ENCODE measurements around the gene MIP. TPM values are rescaled to one million over a fixed set of nuclear protein-coding genes. Genes with fewer than 3 reads are reported as not detected.
"Not testable (repeated sequence)": the region's sequence is repeated elsewhere in the genome, so short reads cannot be mapped to it uniquely, and the experiment has no call there.

The MIP gene
- total RNA-seq, 4 donors from 2014 or later = 0.09 TPM; not detected in 3

DNA sequence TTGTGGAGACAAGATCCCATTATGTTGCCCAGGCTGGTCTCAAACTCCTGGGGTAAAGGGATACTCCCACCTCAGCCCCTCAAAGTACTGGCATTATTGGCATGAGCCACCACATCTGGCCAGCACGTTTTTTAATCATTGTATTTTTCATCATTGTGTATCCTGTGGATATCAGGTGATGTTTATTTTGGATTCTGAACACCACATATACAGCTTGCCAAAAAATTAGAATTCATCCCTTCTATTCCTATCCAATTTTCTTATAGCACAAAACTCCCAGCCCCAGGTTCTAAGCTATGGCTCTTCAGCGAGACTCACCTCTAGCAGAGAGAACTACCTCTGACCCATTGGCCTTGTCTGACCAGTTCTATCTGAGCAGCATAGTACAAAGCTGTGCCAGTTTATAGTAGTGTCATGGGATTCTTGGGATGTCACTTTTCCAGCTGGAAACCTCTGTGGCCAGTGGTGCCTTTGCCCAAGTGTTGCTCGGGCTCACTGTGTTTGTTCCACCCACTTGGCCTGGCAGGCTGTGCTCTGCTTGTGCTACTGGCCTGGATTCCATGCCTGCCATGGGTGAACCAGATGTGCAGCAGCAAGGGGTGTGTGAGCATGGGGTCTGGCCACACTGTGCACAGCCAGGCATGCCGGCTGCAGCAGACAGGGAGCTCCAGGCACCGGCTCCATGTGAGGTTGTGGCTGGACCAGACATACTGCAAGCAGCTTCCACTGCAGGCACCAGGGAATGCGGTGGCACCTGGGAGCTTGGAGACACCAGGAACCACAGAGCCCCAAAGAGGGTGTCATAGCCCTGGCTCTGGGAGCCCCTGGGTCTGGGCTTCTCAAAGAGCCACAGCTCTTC is 42.4 kb downstream of the MIP start:
- Histone ChIP-seq H3K4me3 (no peak overlapping the region), H3K27me3 (no peaks in the 10 kb centered on the region), H3K9me3 (no peaks in the 10 kb centered on the region), H3K27ac (no peak overlapping the region), H3K36me3 (peaks cover 0 to 13% (median 0%) of the 10 kb centered on the region in 3 donors), H3K4me1 (no peaks in the 10 kb centered on the region)
- TF ChIP-seq POLR2A (IDR thresholded peaks at IDR 0.05) (no peak), CTCF (IDR thresholded peaks at IDR 0.05) (no peak)
- intact Hi-C loops (cut with DNase I) = no loop called here
- no peak for DNase-seq
- 45 to 59% methylated on average over 2 to 3 of the region's 6 CpGs for WGBS, 2 donors

DNA sequence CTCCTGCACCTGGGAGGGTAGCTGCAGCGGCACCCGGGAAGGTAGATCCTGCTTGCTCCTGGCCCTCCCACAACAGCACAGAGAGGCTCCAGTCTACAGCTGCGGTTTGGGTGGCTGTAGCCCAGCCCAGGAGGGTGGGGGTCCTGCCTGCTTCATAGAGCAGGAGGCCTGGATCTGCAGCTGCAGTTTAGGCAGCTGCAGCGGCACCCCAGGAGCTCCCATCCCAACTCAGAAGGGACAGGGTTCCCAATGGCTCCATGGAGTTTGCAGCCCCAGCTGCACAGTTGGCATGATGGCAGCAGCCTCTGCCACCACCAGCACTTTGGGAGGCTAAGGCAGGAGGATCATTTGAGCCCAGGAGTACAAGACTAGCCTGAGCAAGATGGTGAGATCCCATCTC is 43.7 kb downstream of the MIP start:
- H3K27ac ChIP-seq = no peak overlapping the region
- no peaks in the 10 kb centered on the region for H3K9me3 ChIP-seq
- intact Hi-C loops (cut with DNase I) = no loop called here
- peaks cover 0 to 6% (median 0%) of the 10 kb centered on the region in 3 donors for H3K36me3 ChIP-seq
- H3K27me3 ChIP-seq = no peaks in the 10 kb centered on the region
- DNase-seq = no peak
- no peak overlapping the region for H3K4me3 ChIP-seq
- TF ChIP-seq CTCF (IDR thresholded peaks at IDR 0.05) = no peak
- TF ChIP-seq POLR2A (IDR thresholded peaks at IDR 0.05) = no peak
- WGBS, 2 donors = 80 to 100% methylated on average over 1 to 3 of the region's 4 CpGs
- no peaks in the 10 kb centered on the region for H3K4me1 ChIP-seq

GRCh38 chr12:56408799-56409417 is 45.5 kb downstream of the MIP start:
- no peak overlapping the region for H3K27ac ChIP-seq
- WGBS, 2 donors = 75 to 83% methylated on average over 3 to 5 of the region's 5 CpGs
- H3K27me3 ChIP-seq = no peaks in the 10 kb centered on the region
- H3K4me3 ChIP-seq = no peak overlapping the region
- intact Hi-C loops (cut with DNase I) = no loop called here
- no peaks in the 10 kb centered on the region for H3K4me1 ChIP-seq
- H3K9me3 ChIP-seq = no peaks in the 10 kb centered on the region
- no peak for DNase-seq
- no peaks in the 10 kb centered on the region for H3K36me3 ChIP-seq
- TF ChIP-seq CTCF (IDR thresholded peaks at IDR 0.05) = no peak

DNA sequence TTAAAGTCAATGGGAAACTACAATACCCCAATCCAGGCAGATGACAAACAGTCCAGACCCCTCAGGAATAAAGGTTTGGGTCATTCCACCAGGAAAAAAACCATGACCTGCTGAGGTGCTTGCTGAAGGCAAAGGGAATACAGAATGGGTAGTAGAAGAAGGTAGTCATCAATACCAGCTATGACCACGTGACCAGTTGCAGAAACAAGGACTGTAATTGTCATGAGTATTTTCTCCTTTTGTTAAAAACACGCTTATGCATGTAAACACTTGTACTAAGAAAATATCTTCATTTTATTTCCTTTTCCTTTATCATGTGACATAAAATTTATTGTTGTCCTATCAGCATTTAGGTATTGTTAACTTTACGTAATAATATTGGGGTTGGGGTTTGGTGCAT is 50.2 kb downstream of the MIP start:
- H3K4me1 ChIP-seq; DNase-seq; H3K27ac ChIP-seq; intact Hi-C loops (cut with DNase I); H3K4me3 ChIP-seq; H3K27me3 ChIP-seq; H3K36me3 ChIP-seq: not testable (repeated sequence)
- peaks cover 0 to 10% (median 0%) of the 10 kb centered on the region in 3 donors for H3K9me3 ChIP-seq
- whole genome bisulfite sequencing, 2 donors = 79 to 83% methylated on average over 3 of the region's 3 CpGs

DNA sequence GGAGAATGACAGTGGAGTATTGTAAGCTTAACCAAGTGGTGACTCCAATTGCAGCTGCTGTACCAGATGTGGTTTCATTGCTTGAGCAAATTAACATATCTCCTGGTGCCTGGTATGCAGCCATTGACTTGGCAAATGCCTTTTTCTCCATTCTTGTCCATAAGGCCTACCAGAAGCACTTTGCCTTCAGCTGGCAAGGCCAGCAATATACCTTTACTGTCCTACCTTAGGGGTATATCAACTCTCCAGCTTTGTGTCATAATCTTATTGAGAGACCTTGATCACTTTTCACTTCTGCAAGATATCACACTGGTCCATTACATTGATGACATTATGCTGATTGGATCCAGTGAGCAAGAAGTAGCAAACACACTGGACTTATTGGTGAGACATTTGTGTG is 52.8 kb downstream of the MIP start:
- H3K4me3 ChIP-seq; H3K27me3 ChIP-seq; intact Hi-C loops (cut with DNase I); H3K36me3 ChIP-seq; H3K27ac ChIP-seq; H3K4me1 ChIP-seq; DNase-seq: not testable (repeated sequence)
- peaks cover 0 to 16% (median 0%) of the 10 kb centered on the region in 3 donors for H3K9me3 ChIP-seq

GRCh38 chr12:56401125-56401524 is 53.3 kb downstream of the MIP start:
- H3K27me3 ChIP-seq; H3K4me1 ChIP-seq; H3K4me3 ChIP-seq; DNase-seq; H3K27ac ChIP-seq; H3K36me3 ChIP-seq; intact Hi-C loops (cut with DNase I): not testable (repeated sequence)
- H3K9me3 ChIP-seq = peaks cover 0 to 16% (median 0%) of the 10 kb centered on the region in 3 donors
- 69 to 73% methylated on average over 1 of the region's 3 CpGs for WGBS, 2 donors

Other genes starting within 250 kb of the MIP start
- gene RNF41, start 232.7 kb downstream of the MIP start, total RNA-seq = 10 to 100 TPM; 21.1 to 42.5 (median 28.6) TPM
- 10 to 100 TPM; 17.2 to 31.0 (median 21.6) TPM for gene NABP2, start 230.3 kb downstream of the MIP start, total RNA-seq
- 1 to 10 TPM in 1 of 4 donors, not detected in 3; 1.1 TPM for gene SLC39A5, start 224.6 kb downstream of the MIP start, total RNA-seq
- gene ANKRD52, start 196.3 kb downstream of the MIP start, total RNA-seq = 10 to 100 TPM in 3 of 4 donors, 1 to 10 TPM in 1; 9.2 to 15.8 (median 13.9) TPM
- 1 to 10 TPM; 1.6 to 9.5 (median 4.1) TPM for gene COQ10A, start 187.7 kb downstream of the MIP start, total RNA-seq
- 100 to 1,000 TPM; 126 to 175 (median 133) TPM for gene CS, start 154.3 kb downstream of the MIP start, total RNA-seq
- gene CNPY2, start 138.7 kb downstream of the MIP start, total RNA-seq = 10 to 100 TPM; 37.2 to 66.6 (median 55.3) TPM
- gene PAN2, start 120.7 kb downstream of the MIP start, total RNA-seq = 10 to 100 TPM; 10.2 to 35.9 (median 14.9) TPM
- gene IL23A, start 115.8 kb downstream of the MIP start, total RNA-seq = 10 to 100 TPM in 1 of 4 donors, 1 to 10 TPM in 2, not detected in 1; 2.6 to 28.6 (median 2.8) TPM
- gene STAT2, start 94.5 kb downstream of the MIP start, total RNA-seq = 10 to 100 TPM; 54.3 to 83.7 (median 62.4) TPM
- not detected for gene APOF, start 91.8 kb downstream of the MIP start, total RNA-seq
- 10 to 100 TPM in 2 of 4 donors, 1 to 10 TPM in 2; 6.9 to 16.4 (median 11.4) TPM for gene TIMELESS, start 5.2 kb downstream of the MIP start, total RNA-seq
- 1 to 10 TPM; 2.3 to 3.6 (median 2.9) TPM for gene SPRYD4, start 13.9 kb upstream of the MIP start, total RNA-seq
- gene GLS2, start 33.5 kb upstream of the MIP start, total RNA-seq = 10 to 100 TPM in 1 of 4 donors, 1 to 10 TPM in 3; 4.9 to 10.5 (median 7.8) TPM
- gene RBMS2, start 67.2 kb upstream of the MIP start, total RNA-seq = 10 to 100 TPM in 1 of 4 donors, 1 to 10 TPM in 3; 4.0 to 16.8 (median 6.8) TPM
- gene BAZ2A, start 175.7 kb upstream of the MIP start, total RNA-seq = 10 to 100 TPM; 36.7 to 65.3 (median 59.8) TPM
- gene ATP5F1B, start 191.3 kb upstream of the MIP start, total RNA-seq = 100 to 1,000 TPM; 337 to 726 (median 526) TPM
- 100 to 1,000 TPM in 2 of 4 donors, 10 to 100 TPM in 2; 61.9 to 157 (median 100) TPM for gene PTGES3, start 233.6 kb upstream of the MIP start, total RNA-seq